GM23248 (cell line): ENCODE data around the gene FAM20C. TPM values are rescaled to one million over a fixed set of nuclear protein-coding genes. Genes with fewer than 3 reads are reported as not detected.

ENCODE experiments used
- DNase-seq: peaks from one replicate; pipeline ENCODE4 v3.0.0-alpha.2; 2015
- H2AFZ ChIP-seq: fragments of 200-600 bp; sonication (generic); 2 replicates; pipeline ENCODE4 v1.6.1; 2016; ENCODE audit warnings: antibody characterized with exemption
- H3F3A ChIP-seq: fragments of 200-600 bp; sonication (generic); 2 replicates; pipeline ENCODE4 v1.6.1; 2016; ENCODE audit warnings: mild to moderate bottlenecking, antibody characterized with exemption, mixed run types; ENCODE audit not compliant: insufficient read depth
- H3K27ac ChIP-seq: fragments of 200-600 bp; sonication (generic); 2 replicates; pipeline ENCODE4 v1.5.1; 2016; ENCODE audit warnings: mild to moderate bottlenecking
- H3K27me3 ChIP-seq: fragments of 200-600 bp; sonication (generic); replicated peaks from 2 replicates; pipeline ENCODE4 v1.6.1; 2016; ENCODE audit warnings: mild to moderate bottlenecking; ENCODE audit not compliant: insufficient read depth
- H3K36me3 ChIP-seq: fragments of 200-600 bp; sonication (generic); 2 replicates; pipeline ENCODE4 v1.6.1; 2016; ENCODE audit warnings: low read depth, mild to moderate bottlenecking
- H3K4me1 ChIP-seq: fragments of 200-600 bp; sonication (generic); 2 replicates; pipeline ENCODE4 v1.6.1; 2016; ENCODE audit warnings: mild to moderate bottlenecking; ENCODE audit not compliant: insufficient read depth
- H3K4me2 ChIP-seq: fragments of 200-600 bp; sonication (generic); one replicate; pipeline ENCODE4 v1.6.1; 2016; ENCODE audit warnings: mild to moderate bottlenecking; ENCODE audit not compliant: unreplicated experiment
- H3K4me3 ChIP-seq: fragments of 200-600 bp; sonication (generic); 2 replicates; pipeline ENCODE4 v1.5.1; 2016; ENCODE audit warnings: mild to moderate bottlenecking
- H3K79me2 ChIP-seq: fragments of 200-600 bp; sonication (generic); 2 replicates; pipeline ENCODE4 v1.6.1; 2016; ENCODE audit warnings: mild to moderate bottlenecking; ENCODE audit not compliant: insufficient read depth
- H3K9ac ChIP-seq: fragments of 200-600 bp; sonication (generic); 2 replicates; pipeline ENCODE4 v1.6.1; 2016; ENCODE audit warnings: mild to moderate bottlenecking
- H3K9me2 ChIP-seq: fragments of 200-600 bp; sonication (generic); 2 replicates; pipeline ENCODE4 v1.6.1; 2016; ENCODE audit warnings: mixed run types, mild to moderate bottlenecking, moderate library complexity; ENCODE audit not compliant: insufficient read depth
- H3K9me3 ChIP-seq: fragments of 200-600 bp; sonication (generic); one replicate; pipeline ENCODE4 v1.6.1; 2017; ENCODE audit warnings: low read depth
- H4K20me1 ChIP-seq: fragments of 200-600 bp; sonication (generic); 2 replicates; pipeline ENCODE4 v1.6.0; 2016; ENCODE audit not compliant: insufficient read depth
- EZH2 ChIP-seq: fragments of 200-600 bp; sonication (generic); IDR thresholded peaks from 2 replicates; pipeline ENCODE4 v1.6.1; 2018; ENCODE audit warnings: antibody characterized with exemption, mild to moderate bottlenecking; ENCODE audit not compliant: insufficient read depth, poor library complexity, severe bottlenecking
- EZH2phosphoT487 ChIP-seq: fragments of 200-600 bp; sonication (generic); IDR thresholded peaks from 2 replicates; pipeline ENCODE4 v1.6.1; 2018; ENCODE audit warnings: antibody characterized with exemption, moderate library complexity, mild to moderate bottlenecking, low read depth; ENCODE audit not compliant: insufficient read depth
- WGBS, 2 experiments: methylation state at CpG; one replicate each; pipeline ENCODE4 v1.1.6; 2015 to 2017; ENCODE audit warnings: low lambda C conversion rate in 2 of 2, low coverage in 1 of 2; ENCODE audit errors: missing lambda C conversion rate in 2 of 2; 5-methylcytosine and 5-hydroxymethylcytosine counted together
- in situ Hi-C: fragments of 300-500 bp; cut with MboI; formaldehyde crosslinking; loops from 2 replicates; pipeline ENCODE4 v1.15.0; 2020
- polyA plus RNA-seq: library from polyadenylated mRNA; unstranded; fragments of >200 nt; fragmentation: Nextera tagmentation; extraction: Ambion mirVana; gene quantifications from 2 replicates; pipeline ENCODE4 v1.2.1, GENCODE V29; 2016
- total RNA-seq: library from RNA; depleted of rRNA; stranded (reverse); fragments of >200 nt; shearing (Covaris generic); gene quantifications from 2 replicates; pipeline ENCODE4 v1.2.3, GENCODE V29; 2014

The FAM20C gene
- total and polyA plus RNA-seq, 2 experiments from 2014 or later, result 13.5 to 63.8 TPM

- H3K9me3 ChIP-seq, result no peaks in the 10 kb centered on the region
- peaks cover 14% of the 10 kb centered on the region for H3F3A ChIP-seq
- H3K36me3 ChIP-seq, result no peaks in the 10 kb centered on the region
- peak overlapping the region; percentile 50 for H3K27ac ChIP-seq
- 0 out of 2 replicates have a peak overlapping the region, but pooled peaks have one; percentile 14 for H2AFZ ChIP-seq
- H3K79me2 ChIP-seq, result peaks cover 44% of the 10 kb centered on the region
- H3K4me1 ChIP-seq, result peaks cover 45% of the 10 kb centered on the region
- peak overlapping the region; percentile 71 for H3K4me2 ChIP-seq
- no peaks in the 10 kb centered on the region for H3K9me2 ChIP-seq
- peak; percentile 93 for DNase-seq
- H4K20me1 ChIP-seq, result no peaks in the 10 kb centered on the region
- no peak for TF ChIP-seq EZH2phosphoT487
- no peak for TF ChIP-seq EZH2
- 20 to 25% methylated on average over 43 of the region's 43 CpGs for WGBS, 2 experiments
- no peaks in the 10 kb centered on the region for H3K27me3 ChIP-seq
- peak overlapping the region; percentile 31; the same call in 1 of the 2 replicates for H3K4me3 ChIP-seq
- in situ Hi-C loops, result no loop called here
- H3K9ac ChIP-seq, result peak overlapping the region; percentile 51
Measured at GRCh38 chr7:232410-233248, 40.3 kb downstream of the FAM20C start.

GRCh38 chr7:233249-234035 lies 41.1 kb downstream of the FAM20C start:
- no peaks in the 10 kb centered on the region for H3K36me3 ChIP-seq
- H3K4me2 ChIP-seq, result peak overlapping the region; percentile 71
- H3K9me3 ChIP-seq, result no peaks in the 10 kb centered on the region
- no peaks in the 10 kb centered on the region for H4K20me1 ChIP-seq
- peaks cover 44% of the 10 kb centered on the region for H3K79me2 ChIP-seq
- no peaks in the 10 kb centered on the region for H3K27me3 ChIP-seq
- DNase-seq, result peak; percentile 42
- peak overlapping the region; percentile 51; the same call in 1 of the 2 replicates for H3K9ac ChIP-seq
- H3K27ac ChIP-seq, result peak overlapping the region; percentile 50; the same call in 1 of the 2 replicates
- H3K4me1 ChIP-seq, result peaks cover 44% of the 10 kb centered on the region
- 0 out of 2 replicates have a peak, but pooled peaks cover 6% of the 10 kb centered on the region for H3F3A ChIP-seq
- TF ChIP-seq EZH2 (no peak), EZH2phosphoT487 (no peak)
- in situ Hi-C loops, result no loop called here
- H3K4me3 ChIP-seq, result no peak overlapping the region
- H2AFZ ChIP-seq, result no peak overlapping the region
- H3K9me2 ChIP-seq, result no peaks in the 10 kb centered on the region
- WGBS, 2 experiments, result 63 to 67% methylated on average over 27 of the region's 27 CpGs

- Histone ChIP-seq H3K27ac (peak overlapping the region; percentile 31), H2AFZ (no peak overlapping the region), H3K4me3 (no peak overlapping the region), H3F3A (0 out of 2 replicates have a peak, but pooled peaks cover 6% of the 10 kb centered on the region), H3K9me2 (no peaks in the 10 kb centered on the region), H3K4me1 (peaks cover 37% of the 10 kb centered on the region), H3K9me3 (no peaks in the 10 kb centered on the region), H4K20me1 (no peaks in the 10 kb centered on the region), H3K9ac (peak overlapping the region; percentile 46), H3K4me2 (peak overlapping the region; percentile 48), H3K79me2 (peaks cover 44% of the 10 kb centered on the region), H3K36me3 (no peaks in the 10 kb centered on the region), H3K27me3 (no peaks in the 10 kb centered on the region)
- 26 to 38% methylated on average over 29 to 31 of the region's 33 CpGs for WGBS, 2 experiments
- in situ Hi-C loops, result no loop called here
- peak; percentile 53 for DNase-seq
- no peak for TF ChIP-seq EZH2
- no peak for TF ChIP-seq EZH2phosphoT487
Measured at GRCh38 chr7:234051-234707, 41.8 kb downstream of the FAM20C start.
